Vagina (tissue), 2 donors: ENCODE results near the gene BFSP1. TPM values are rescaled to one million over a fixed set of nuclear protein-coding genes. Genes with fewer than 3 reads are reported as not detected.

Source experiments
- DNase-seq, 2 donors: peaks; one replicate each; pipeline ENCODE4 v3.0.0-alpha.2; 2017; ENCODE audit errors: extremely low spot score in 2 of 2
- H3K27ac ChIP-seq: fragments of 200-600 bp; sonication (generic); one replicate; pipeline ENCODE4 v1.5.1; 2019
- H3K27me3 ChIP-seq: fragments of 200-600 bp; sonication (generic); one replicate; pipeline ENCODE4 v1.5.1; 2019
- H3K36me3 ChIP-seq, 2 donors: fragments of 200-600 bp; sonication (generic); one replicate each; pipeline ENCODE4 v1.5.1; 2017 to 2019
- H3K4me1 ChIP-seq: fragments of 200-600 bp; sonication (generic); one replicate; pipeline ENCODE4 v1.5.1; 2019
- H3K4me3 ChIP-seq, 2 donors: fragments of 200-600 bp; sonication (generic); 1 replicate in 1 of 2; 2 replicates in 1 of 2; pipeline ENCODE4 v1.5.1; 2016 to 2019
- H3K9me3 ChIP-seq: fragments of 200-600 bp; sonication (generic); one replicate; pipeline ENCODE4 v1.5.1; 2019
- CTCF ChIP-seq, 3 experiments: fragments of 450-650 bp in 2 of 3; fragments of 200-600 bp in 1 of 3; sonication (generic) in 1 of 3; IDR thresholded peaks; one replicate each; pipeline ENCODE4 v1.5.1; 2017 to 2019; ENCODE audit warnings: antibody characterized with exemption in 3 of 3, mild to moderate bottlenecking in 2 of 3, moderate library complexity in 2 of 3
- POLR2A ChIP-seq, 2 donors: fragments of 450-650 bp; IDR thresholded peaks; one replicate each; pipeline ENCODE4 v1.6.1; 2017; ENCODE audit warnings: antibody characterized with exemption in 2 of 2, mild to moderate bottlenecking in 2 of 2, moderate library complexity in 2 of 2
- POLR2AphosphoS5 ChIP-seq, 2 donors: sonication (generic); formaldehyde crosslinking; IDR thresholded peaks; one replicate each; pipeline ENCODE4 v1.9.0; 2017; ENCODE audit warnings: antibody characterized with exemption in 2 of 2, mild to moderate bottlenecking in 2 of 2, low read depth in 1 of 2; ENCODE audit not compliant: insufficient read depth in 1 of 2
- intact Hi-C: fragments of 100-400 bp; cut with DNase I; formaldehyde crosslinking; loops from one replicate; pipeline ENCODE4 v1.15.1; 2023
- total RNA-seq: library from RNA; depleted of rRNA; stranded (reverse); fragments of >200 nt; gene quantifications from one replicate; pipeline ENCODE4 v1.2.3, GENCODE V29; 2016

Gene BFSP1
- total RNA-seq, 1 donor from 2014 or later: 0.49 TPM

- intact Hi-C loops: no loop called here
- no peak overlapping the region for H3K27ac ChIP-seq
- no peaks in the 10 kb centered on the region for H3K36me3 ChIP-seq
- no peak overlapping the region for H3K4me3 ChIP-seq
- H3K4me1 ChIP-seq: no peaks in the 10 kb centered on the region
- no peak for TF ChIP-seq POLR2AphosphoS5 (IDR thresholded peaks at IDR 0.05; ENCODE audit: insufficient read depth in 1 of 2, low read depth in 1 of 2)
- no peak for TF ChIP-seq CTCF (IDR thresholded peaks at IDR 0.05)
- TF ChIP-seq POLR2A (IDR thresholded peaks at IDR 0.05): no peak
- no peaks in the 10 kb centered on the region for H3K27me3 ChIP-seq
- peak in 1 of 2 donors; percentile 29 for DNase-seq
- H3K9me3 ChIP-seq: no peaks in the 10 kb centered on the region
These were observed 69.2 kb downstream of the BFSP1 start for GRCh38 chr20:17461941-17462340.

GRCh38 chr20:17460119-17460518 lies 71.1 kb downstream of the BFSP1 start:
- no peak for DNase-seq
- no peak overlapping the region for H3K27ac ChIP-seq
- intact Hi-C loops: no loop called here
- H3K9me3 ChIP-seq: no peaks in the 10 kb centered on the region
- no peaks in the 10 kb centered on the region for H3K36me3 ChIP-seq
- H3K4me1 ChIP-seq: no peaks in the 10 kb centered on the region
- H3K4me3 ChIP-seq: no peak overlapping the region
- TF ChIP-seq POLR2AphosphoS5 (IDR thresholded peaks at IDR 0.05; ENCODE audit: insufficient read depth in 1 of 2, low read depth in 1 of 2) (no peak), POLR2A (IDR thresholded peaks at IDR 0.05) (no peak), CTCF (IDR thresholded peaks at IDR 0.05) (no peak)
- H3K27me3 ChIP-seq: no peaks in the 10 kb centered on the region

GRCh38 chr20:17457588-17458190 lies 73.5 kb downstream of the BFSP1 start:
- intact Hi-C loops: no loop called here
- H3K4me1 ChIP-seq: no peaks in the 10 kb centered on the region
- H3K27ac ChIP-seq: no peak overlapping the region
- DNase-seq: no peak
- TF ChIP-seq POLR2AphosphoS5 (IDR thresholded peaks at IDR 0.05; ENCODE audit: insufficient read depth in 1 of 2, low read depth in 1 of 2): no peak
- H3K27me3 ChIP-seq: no peaks in the 10 kb centered on the region
- H3K9me3 ChIP-seq: no peaks in the 10 kb centered on the region
- no peak overlapping the region for H3K4me3 ChIP-seq
- no peaks in the 10 kb centered on the region for H3K36me3 ChIP-seq

GRCh38 chr20:17457079-17457478 lies 74.1 kb downstream of the BFSP1 start:
- no peaks in the 10 kb centered on the region for H3K9me3 ChIP-seq
- no peak for TF ChIP-seq POLR2A (IDR thresholded peaks at IDR 0.05)
- no peak for TF ChIP-seq CTCF (IDR thresholded peaks at IDR 0.05)
- no peak for TF ChIP-seq POLR2AphosphoS5 (IDR thresholded peaks at IDR 0.05; ENCODE audit: insufficient read depth in 1 of 2, low read depth in 1 of 2)
- H3K27ac ChIP-seq: no peak overlapping the region
- H3K36me3 ChIP-seq: no peaks in the 10 kb centered on the region
- H3K4me1 ChIP-seq: no peaks in the 10 kb centered on the region
- intact Hi-C loops: no loop called here
- no peak for DNase-seq
- H3K4me3 ChIP-seq: no peak overlapping the region
- no peaks in the 10 kb centered on the region for H3K27me3 ChIP-seq

GRCh38 chr20:17456279-17456678 lies 74.9 kb downstream of the BFSP1 start:
- Histone ChIP-seq H3K9me3 (no peaks in the 10 kb centered on the region), H3K27ac (no peak overlapping the region), H3K27me3 (no peaks in the 10 kb centered on the region), H3K4me1 (no peaks in the 10 kb centered on the region), H3K4me3 (no peak overlapping the region), H3K36me3 (no peaks in the 10 kb centered on the region)
- no peak for DNase-seq
- intact Hi-C loops: no loop called here
- TF ChIP-seq POLR2A (IDR thresholded peaks at IDR 0.05) (no peak), POLR2AphosphoS5 (IDR thresholded peaks at IDR 0.05; ENCODE audit: insufficient read depth in 1 of 2, low read depth in 1 of 2) (no peak), CTCF (IDR thresholded peaks at IDR 0.05) (no peak)
